ENCODE results near the gene NRARP.

NRARP gene

DNA sequence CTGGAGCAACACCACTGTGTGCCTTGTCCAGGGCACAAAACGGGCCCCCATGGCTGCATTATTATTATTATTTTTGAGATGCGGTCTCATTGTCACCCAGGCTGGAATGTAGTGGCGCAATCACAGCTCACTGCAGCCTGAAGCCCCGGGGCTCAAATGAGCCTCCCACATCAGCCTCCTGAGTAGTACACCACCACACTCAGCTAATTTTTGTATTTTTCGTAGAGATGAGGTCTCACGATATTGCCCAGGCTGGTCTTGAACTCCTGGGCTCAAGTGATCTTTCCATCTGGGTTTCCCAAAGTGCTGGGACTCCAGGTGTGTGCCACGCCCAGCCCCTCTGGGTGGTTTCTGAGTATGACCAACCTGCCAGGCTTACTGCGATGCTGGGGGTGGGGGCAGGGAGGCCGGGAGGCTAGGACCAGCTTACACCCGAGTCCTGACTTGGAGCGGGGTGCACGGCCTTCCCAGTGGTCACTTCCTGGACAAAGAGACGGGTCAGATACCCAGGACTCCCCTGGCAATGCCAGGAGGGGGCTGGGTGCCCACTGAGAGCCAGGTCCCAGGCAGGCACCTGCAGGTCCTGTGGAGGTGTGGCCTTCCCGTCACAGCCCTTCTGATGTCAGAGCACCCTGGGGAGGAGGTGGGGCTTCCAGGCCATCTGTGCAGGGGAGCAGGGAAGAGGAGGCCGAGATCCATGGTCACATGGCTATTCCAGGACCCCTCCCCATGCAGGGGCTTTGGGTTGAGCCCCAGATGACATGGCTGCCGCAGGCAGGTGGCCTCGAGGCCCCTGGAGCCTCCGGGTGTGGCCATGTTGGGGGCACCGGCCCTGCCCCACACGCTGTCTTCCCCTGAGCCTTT, 8.3 kb upstream of the NRARP start:
- no peak for DNase-seq

DNA sequence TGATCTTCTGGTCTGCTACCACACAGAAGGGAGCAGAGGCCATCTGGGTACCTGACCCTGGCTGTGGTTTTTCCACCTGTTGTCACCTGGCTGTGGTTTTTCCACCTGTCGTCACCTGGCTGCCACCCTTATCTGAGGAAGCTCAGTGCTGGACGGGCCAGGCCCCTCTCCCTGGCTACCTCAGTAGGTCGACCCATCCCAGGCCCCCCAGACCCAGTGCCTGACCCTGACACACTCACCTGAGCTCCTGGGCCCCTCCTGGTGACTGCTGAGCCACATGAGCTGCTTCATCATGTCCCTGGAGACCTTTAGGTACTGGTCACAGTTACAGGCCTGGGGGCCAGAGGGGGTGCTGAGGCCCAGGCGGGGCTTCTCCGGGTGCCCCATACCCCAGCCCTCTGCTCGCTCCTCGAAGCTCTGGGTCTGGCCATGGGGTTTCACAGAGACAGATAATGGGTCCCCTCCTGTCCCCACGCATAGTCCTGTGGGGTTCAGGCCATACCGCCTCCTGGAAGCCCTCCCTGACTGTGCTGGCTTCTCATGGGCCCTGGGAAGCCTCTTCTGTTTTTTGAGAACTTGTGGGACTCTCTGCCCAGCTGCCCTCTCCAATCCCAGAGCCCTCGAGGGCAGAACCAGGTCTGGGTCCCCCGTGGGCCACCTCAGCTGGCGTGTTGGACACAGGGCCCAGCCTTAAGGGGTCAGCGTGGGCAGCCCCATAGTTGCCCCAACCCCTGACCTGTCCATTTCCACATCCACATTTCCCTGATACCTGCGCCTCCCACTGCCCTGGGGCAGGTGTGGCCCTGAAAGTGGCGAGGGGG, 7.5 kb upstream of the NRARP start:
- no peak for DNase-seq

DNA sequence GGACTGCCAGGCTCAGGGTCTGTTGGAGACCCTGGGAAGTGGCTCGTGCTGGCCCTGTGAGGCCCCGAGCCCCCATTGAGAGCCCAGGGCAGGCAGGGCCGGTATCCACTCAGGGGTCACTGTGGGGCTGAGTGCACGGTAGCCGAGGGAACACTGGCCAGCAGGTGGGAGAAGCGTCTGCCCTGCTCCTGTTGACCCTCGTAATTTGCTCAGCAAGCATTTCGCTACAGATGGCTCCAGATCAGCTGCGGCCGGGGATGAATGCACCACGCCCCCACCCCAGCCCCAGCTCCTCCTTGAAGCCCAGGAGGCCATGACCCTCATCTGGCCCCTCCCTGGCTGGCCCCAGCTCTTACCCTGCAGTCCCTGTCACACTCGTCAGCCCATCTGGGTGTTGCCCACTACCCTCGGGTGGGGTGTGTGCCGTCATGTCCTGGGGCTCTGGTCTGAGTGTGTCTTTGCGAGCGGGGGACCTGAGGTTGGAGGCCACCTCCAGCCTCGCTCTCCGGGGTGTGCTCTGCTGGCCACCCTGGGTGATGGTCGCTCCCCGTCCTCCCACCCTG, 6.1 kb upstream of the NRARP start:
- no peak for DNase-seq

DNA sequence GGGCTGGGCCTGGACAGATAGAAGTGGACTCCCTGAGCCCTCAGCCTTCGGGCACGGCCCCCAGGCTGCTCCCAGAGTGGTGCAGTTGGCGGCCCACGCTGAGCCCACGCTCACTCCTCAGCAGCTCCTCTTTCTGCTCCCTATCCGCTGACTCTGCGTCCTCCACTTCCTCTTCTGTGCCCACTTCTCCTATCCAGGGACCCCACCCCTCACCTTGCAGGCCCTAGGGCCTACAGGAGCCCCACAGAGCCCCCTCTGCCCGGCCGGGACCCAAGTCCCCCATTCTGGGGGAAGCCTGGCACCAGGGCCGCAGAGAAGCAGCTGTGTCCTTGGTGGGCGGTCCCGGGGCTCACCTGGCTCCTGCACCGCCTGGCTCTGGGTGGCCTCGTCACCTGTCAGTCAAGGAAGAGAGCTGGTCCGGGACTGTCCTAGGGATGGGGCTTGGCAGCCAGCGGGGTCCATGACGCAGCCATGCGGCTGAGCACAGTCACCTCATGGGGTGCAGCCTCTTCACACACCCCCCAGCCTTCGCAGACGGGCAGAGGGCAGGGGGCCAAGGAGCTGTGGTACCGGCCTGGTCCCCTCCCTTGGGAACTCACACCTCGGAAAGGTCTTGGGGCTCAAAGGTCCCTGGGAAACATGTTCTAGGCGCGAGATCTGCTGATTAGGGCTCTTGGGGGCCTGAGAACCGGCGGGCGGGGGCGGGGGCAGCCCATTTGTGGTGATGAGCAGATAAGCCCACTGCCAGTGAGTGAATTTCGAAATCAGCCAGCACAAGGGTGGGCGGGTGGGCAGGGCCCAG, 5.4 kb upstream of the NRARP start:
- no peak for DNase-seq

DNA sequence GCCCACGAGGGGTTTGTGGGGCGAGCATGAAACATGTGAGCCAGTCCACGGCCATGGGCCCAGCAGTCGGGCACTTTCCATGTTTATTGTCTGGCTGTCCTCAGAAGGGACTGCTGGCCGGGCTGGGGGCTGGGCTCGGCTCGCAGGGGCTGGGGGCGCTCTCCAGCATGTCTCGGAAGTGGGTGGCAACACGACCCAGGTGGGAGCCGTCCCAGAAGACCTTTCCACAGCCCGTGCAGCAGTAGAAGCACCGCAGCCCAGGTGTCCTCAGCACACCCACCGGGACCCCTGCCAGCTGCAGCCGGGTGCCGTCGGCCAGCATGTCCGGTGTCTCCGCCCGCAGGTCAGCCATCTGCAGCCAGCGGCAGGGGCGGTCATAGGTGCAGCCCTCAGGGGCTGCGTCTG, 4.8 kb upstream of the NRARP start:
- DNase-seq: no peak

DNA sequence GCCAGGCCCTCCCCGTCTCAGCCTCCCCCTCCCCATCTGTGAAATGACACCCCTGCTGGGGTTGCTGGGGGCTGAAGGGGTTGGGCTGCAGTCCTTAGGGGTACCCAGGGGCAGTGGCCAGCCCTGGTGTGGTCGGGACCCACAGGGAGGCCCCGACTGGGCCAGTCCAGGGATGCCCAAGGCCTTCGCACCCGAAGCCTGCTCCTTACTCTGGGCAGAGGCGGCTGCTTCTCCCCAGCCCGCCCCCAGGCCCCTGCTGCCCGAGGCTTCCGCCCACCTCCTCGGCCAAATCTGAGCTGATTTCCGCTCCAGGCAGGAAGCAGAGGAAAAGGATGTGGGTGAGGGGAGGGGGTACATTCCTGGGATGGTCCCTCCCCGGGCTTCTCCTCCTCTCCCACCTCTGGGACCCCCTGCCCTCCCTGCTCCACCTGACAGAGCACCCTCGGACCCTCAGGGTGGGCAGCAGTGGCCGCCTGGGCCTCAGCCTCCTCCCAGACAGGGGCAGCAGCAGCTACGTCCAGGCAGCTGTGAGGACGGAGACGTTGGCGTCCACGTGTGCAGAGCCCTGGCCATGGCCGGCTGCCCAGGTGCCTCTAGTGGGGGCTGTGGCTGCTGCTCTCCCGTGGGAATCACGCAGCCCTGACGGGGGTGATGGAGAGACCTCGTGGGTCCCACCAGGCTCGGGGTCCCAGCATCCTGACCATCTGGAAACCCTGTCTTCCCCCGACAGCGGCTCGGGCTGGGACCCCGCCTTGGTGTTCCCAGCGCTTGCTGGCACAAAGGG, 4.2 kb upstream of the NRARP start:
- no peak for DNase-seq

DNA sequence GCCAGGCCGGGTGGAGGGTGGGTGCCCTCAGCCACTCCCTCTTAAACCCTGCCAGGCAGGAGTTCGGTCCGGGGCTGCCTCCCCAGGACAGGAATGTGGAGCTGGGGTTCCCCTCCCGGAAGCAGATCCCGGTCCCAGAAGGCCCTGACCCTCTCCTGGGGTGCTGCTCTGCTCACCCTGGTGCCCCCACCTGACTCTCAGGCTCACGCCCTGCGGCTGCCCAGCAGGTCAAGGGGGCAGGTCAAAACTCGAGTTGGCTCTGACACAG, 3.7 kb upstream of the NRARP start:
- no peak for DNase-seq

DNA sequence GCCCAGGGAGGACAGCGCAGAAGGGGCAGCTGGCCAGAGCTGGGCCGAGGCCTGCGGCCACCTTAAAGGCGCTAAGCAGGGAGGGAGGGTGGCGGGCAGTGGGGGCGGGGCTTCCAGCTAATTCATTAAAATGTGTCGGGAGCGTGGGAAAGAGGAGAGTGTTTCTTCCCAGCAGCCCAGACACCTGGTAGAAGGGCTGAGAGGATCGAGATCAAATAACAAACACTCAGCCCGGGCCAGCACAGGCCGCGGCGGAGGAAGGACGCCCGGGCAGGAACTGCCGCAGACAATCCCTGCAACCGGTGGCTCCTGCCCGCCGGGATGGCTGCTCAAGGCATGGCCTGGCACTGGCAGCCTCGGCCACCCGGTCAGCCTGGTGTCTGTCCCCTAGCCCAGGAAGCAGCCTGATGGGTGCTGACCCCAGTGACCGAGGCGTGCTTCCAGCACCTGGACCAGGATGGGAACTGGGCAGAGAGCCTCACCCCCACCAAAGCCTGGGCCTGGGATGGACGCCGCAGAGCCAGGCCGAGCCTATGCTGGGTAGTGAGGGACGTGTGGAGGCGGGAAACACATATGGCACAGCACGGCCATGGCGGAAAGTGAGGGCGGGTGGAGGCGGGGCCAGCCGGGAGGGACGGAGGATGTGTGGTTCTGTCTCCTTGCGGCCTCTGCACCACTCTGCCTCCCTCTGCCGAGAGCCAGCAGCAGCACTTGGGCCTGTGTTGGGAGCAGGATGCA, 3.2 kb upstream of the NRARP start:
- DNase-seq: no peak

DNA sequence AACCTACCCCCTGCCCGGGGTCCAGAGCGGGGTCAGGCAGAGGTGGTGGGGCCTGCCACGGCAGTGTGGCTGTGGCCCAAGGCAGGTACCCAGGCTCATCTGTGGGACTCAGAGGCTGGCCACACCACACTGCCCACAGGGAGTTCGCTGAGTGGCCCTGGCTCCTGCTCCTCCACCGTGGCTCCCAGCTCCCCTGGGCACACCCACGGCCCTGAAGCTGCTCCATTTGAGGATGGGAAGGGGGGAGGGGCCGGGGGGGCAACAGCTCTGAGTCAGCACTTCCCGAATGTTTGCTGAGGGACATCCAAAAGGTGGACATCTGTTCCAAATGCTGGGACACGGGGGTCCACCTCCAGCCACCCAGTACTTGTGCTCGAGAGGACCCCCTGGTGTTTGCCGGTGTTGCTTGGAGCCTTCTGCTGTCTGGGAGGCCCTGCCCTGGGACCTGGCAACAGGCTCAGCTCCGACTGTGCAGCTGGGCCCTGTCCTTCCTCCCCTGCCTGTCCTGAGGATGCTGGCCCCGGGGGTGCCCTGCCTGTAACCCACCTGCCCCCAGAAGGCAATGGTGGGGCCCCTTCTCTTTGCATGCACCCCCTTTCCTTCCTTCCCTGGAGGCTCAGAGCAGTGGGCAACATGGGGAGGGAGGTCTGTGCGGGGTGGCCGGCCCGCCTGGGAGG, 2.5 kb upstream of the NRARP start:
- no peak for DNase-seq

DNA sequence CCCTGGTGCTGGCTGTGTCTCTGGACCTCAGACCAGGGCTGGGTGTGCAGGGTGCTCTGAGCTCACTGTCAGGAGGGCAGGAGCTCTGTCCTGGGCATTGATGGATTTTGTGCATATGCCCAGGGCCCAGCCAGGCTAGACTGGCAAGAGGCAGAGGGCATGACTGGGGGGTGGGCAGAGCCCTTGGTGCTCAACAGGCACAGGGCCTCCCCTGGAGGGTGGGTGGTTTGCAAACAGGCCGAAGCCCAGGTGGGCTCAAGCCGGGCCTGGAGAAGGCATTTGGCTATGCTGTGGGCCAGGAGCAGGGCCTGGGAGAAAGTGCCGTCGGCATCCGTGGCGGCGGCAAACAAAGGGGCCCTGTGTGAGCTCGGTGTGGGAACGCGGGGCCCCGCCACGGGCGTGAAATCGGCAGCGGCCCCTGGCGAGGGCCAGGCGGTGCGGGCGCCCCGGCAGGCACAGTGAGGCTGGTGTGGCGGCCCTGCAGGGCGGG, 1.9 kb upstream of the NRARP start:
- no peak for DNase-seq

DNA sequence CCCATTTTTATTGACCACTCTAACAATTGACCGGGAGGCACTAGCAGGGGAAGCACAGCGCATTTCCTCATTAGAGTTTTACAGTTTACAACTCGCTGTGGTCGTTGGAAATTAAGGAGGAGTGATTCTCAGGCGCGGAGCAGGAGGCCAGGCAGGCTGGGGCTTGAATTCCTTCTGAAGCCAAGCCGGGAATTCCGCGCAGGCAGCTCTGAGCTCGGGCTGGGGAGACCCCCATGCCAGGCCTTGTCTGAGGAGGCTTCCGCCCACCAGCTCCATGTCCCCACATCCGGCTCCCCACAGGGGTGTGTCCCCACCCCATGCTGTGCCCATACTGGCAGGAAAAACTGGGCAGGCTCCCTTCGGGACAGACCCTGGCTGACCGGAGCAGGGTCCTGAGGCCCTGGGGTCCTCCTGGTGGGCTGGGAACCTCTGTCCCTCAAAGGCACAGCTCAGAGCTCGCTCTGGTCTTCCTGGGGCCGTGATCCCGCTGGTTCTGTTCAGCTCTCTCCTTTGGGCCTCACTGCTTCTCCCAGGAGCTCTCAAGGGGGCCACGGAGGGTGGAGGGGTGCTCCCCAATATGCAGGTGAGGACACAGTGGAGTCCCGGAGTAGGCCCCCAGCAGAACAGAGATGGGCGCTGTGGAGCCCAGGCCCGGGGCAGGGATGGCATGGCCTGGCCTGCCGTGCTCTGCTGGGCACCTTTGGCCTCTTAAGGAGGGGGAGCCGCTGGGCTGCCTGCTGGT, 1.3 kb upstream of the NRARP start:
- no peak for DNase-seq

DNA sequence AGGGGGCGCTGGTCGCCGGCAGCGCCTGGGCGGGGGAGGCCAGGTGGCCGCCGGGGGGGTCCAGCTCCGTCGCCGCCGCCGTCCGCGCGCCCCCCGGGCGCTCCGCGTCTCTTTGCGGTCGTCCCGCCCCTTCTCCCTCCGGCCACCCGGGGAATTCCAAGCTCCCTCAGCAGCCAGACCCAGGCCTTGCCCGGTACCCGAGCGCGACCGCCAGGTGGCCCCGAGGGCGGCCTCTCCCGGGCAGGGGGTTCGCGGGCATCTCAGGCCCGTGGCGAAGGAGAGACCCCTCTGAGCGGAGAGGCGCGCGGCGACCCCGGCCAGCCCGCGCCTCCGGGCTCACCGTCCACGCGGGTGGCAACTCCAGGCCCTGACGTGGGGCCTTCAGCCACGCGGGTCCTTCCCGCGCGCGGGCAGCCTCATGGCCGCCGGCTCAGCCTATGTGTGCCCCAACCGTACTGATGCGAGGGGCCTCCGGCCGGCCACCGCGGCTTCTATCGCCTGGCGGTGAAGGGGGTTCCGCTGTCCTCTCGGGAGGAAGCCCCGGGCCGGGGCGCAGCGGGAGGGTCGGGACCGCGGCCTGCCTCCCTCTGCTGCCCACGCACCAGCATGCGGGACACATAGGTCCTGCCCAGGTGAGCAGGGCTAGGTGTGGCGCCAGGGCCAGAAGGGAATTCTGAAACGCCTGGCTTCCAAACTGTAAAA, 529 bp upstream of the NRARP start:
- DNase-seq: no peak

DNA sequence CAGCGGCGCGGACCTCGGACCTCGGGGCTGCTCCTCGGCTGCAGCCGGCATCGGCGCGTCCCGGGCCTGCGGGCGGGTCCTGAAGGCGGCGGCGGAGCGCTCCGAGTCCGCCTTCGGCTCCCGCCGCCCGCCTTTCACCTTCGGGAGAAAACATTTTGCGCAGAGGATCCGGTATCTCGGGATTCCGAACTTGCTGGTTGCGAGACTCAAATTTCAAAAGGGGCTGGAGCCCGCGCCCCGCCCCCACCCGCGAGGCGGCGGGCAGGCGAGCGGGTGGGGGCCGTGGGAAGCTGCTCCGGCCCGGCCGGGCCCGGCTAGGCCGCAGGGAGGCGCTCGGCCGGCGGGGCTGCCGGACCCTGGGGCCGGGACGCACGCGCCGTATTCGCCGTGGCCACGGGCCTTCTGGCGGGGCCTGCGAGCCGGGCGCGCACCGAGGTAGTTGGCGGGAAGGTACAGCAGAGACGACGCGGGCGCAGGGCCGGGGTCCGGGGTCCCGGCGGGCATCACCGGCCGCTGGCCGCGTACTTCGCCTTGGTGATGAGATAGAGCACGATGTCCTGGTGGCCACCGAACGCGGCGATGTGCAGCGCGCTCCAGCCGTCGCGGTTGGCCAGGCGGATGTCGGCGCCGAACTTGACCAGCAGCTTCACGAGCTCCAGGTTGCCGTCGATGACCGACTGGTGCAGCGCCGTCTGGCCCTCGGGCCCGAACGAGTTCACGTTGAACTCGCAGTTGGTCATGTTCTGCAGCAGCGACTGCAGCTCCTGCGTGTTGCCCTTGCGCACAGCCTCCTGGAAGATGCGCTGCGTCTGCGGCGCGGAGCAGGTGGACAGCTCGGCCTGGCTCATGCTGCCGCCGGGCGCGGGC, 757 bp downstream of the NRARP start:
- DNase-seq: no peak

DNA sequence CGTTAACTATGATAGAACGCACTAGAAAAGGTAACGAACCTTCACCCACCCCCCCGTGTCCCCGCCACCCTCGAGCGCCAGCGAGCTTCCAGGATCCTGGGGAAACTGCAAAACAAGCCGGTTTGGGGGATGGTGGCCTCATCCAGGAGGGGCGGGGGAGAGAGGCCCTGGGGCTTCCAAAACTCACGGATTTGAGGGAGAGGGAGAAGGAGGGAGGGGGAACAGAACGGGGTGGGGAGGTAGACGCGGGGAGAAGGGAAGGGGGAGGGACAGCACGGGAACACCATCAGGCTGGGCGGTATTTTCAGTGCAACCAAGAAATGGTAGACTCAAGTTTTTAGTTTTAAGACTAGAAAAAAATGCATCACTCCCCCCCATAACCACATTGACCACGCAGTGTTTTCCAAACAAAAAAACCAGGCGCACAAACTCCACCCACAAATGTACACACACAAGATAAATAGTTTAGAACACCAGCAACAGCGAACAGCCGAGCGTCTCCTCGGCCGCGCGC, 1.4 kb downstream of the NRARP start:
- DNase-seq: no peak

DNA sequence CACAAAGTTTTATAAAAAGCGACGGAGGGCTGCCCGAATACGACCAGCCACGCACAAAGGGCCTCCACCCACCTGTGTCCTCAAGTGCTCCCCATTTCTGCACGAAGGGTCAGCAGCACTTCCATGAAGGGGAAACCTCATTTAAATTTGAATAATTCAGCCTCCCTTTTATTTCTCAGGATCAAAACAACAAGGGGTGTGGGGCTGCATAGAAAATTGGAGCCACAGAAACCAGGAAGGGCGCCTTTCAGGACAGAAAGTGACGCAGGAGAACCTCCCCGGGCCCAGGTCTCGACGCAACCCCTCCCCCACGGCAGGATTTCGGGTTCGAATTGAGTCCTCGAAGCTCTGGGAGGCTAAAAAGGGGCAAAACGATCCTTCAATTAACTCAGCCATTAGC, 2.1 kb downstream of the NRARP start:
- DNase-seq: no peak

DNA sequence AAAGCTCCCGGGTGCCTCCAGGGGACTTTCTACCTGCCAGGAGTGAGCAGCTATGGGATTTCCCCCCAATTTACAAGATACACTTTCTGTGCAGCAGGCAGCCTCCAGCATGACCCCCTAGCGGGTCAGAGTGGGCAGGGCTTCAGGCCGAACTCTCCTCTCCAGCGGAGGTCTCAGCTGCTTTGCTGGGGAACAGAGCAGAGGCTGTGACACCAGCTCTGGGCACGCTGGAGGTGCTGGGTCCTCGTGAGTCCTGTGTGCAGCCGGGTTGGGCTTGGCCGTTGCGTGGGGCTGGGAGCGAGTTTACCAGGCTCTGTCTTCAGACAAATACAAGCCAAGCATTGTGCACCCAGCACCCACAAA, 2.9 kb downstream of the NRARP start:
- DNase-seq: no peak

DNA sequence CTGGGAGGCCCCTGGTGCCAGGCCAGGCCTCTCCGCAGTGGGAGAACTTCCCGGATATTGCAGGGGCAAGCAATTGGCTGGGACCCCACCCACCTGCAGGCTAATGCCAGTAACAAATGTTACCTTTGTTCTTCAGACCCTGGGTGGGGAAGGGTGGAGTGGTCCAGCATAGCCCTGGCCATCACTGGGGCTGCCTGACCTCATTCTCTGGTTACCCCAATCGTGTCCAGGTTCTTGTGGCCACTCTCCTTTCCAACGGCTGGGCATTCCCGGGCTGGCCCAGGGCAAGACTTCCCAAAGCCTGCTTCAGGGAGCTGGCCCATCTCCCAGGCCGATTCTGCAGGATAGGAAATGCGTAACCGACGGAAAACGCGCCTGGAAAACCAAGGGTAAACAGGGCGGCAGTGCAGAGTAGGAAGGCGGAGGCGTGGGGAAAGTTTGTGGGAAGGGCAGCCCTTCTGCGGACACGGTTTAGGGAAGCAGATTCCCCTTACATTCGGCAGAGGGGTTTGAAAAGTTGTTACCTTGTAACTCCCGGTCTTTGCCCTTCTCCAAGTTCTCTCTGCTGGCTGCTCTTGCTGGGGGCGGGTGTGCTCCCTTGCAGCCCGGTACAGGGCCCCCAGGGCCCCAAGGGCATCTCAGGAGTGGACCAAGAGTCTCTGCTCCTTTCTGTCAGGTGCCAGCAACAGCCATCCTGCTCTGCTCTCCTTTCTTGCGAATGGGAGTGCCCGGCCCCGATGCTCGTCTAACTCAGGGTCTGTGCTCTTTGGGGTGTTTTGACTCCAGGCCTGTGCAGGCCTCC, 3.5 kb downstream of the NRARP start:
- DNase-seq: no peak

DNA sequence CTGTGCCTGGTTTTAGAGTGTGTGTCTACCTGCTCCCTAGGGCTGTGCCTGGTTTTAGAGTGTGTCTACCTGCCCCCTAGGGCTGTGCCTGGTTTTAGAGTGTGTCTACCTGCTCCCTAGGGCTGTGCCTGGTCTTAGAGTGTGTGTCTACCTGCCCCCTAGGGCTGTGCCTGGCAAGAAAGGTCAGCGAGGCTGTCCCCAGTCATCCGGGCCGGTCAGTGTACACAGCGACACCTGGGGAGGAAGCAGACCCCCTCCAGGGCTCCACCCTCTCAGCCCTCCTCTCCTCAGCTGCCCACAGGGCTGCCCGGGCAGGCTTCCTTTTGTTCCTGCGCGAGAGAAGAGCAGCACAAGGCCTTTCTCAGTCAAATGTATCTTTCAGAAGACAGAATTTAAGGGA, 4.1 kb downstream of the NRARP start:
- DNase-seq: no peak
